Vagina (tissue), 2 donors: ENCODE data around the gene RSPO4.

Source experiments
- POLR2A ChIP-seq, 2 donors: fragments of 450-650 bp; IDR thresholded peaks; one replicate each; pipeline ENCODE4 v1.6.1; 2017; ENCODE audit warnings: antibody characterized with exemption in 2 of 2, mild to moderate bottlenecking in 2 of 2, moderate library complexity in 2 of 2
- POLR2AphosphoS5 ChIP-seq, 2 donors: sonication (generic); formaldehyde crosslinking; IDR thresholded peaks; one replicate each; pipeline ENCODE4 v1.9.0; 2017; ENCODE audit warnings: antibody characterized with exemption in 2 of 2, mild to moderate bottlenecking in 2 of 2, low read depth in 1 of 2; ENCODE audit not compliant: insufficient read depth in 1 of 2

DNA sequence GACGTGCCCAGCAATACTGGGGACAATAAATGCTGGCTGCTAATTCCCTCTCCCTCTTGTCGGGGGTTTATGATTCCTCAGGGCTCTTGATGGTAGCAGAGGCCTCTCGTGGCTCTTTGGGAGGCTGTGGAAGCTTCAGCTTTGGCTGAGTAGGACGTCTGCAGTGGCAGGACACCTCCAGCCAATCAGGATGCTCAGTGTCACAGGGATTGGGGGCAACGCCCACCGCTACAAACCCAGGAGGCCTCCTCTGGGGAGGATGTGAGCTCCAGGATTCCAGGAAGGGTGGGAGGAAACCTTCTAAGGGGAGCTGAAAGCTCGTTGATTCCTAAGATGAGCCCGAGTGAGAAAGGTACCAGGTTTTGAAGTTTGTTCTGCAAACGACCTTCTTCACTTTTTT is 19.4 kb downstream of the RSPO4 start:
- TF ChIP-seq POLR2A (IDR thresholded peaks at IDR 0.05) = no peak
- TF ChIP-seq POLR2AphosphoS5 (IDR thresholded peaks at IDR 0.05; ENCODE audit: insufficient read depth in 1 of 2, low read depth in 1 of 2) = no peak
